K562 (cell line): ENCODE results near the gene MPDU1. TPM values are rescaled to one million over a fixed set of nuclear protein-coding genes. Genes with fewer than 3 reads are reported as not detected.

Experiments used
- E2F8 ChIP-seq: fragments of 450-650 bp; IDR thresholded peaks from 2 replicates; pipeline ENCODE4 v1.7.1; 2018; ENCODE audit warnings: mild to moderate bottlenecking, low read depth; ENCODE audit not compliant: partially characterized antibody
- ELF1 ChIP-seq: fragments of 200-800 bp; sonication (Bioruptor generic); IDR thresholded peaks from 2 replicates; pipeline ENCODE4 v1.6.1; 2016; ENCODE audit warnings: missing genetic modification characterization, missing compliant biosample characterization
- GATAD2A ChIP-seq: fragments of 450-650 bp; IDR thresholded peaks from 2 replicates; pipeline ENCODE4 v1.6.1; 2017
- LCOR ChIP-seq: sonication (generic); formaldehyde crosslinking; IDR thresholded peaks from 2 replicates; pipeline ENCODE4 v1.8.0; 2022; ENCODE audit warnings: mild to moderate bottlenecking, missing genetic modification reagents
- MAX ChIP-seq: sonication (generic); formaldehyde crosslinking; IDR thresholded peaks from 2 replicates; pipeline ENCODE4 v1.9.0; 2022; ENCODE audit warnings: mild to moderate bottlenecking, missing genetic modification reagents
- MEF2A ChIP-seq: IDR thresholded peaks from 2 replicates; pipeline ENCODE4 v1.6.1; 2011; ENCODE audit warnings: low read depth, mild to moderate bottlenecking, low read length, moderate library complexity; ENCODE audit not compliant: control insufficient read depth
- MXD1 ChIP-seq: fragments of 250-450 bp; sonication (Bioruptor Pico); IDR thresholded peaks from 2 replicates; pipeline ENCODE4 v1.8.0; 2021; ENCODE audit warnings: borderline replicate concordance, mild to moderate bottlenecking, moderate library complexity; ENCODE audit not compliant: poor library complexity, severe bottlenecking
- NR2C1 ChIP-seq, 2 experiments: fragments of 450-650 bp; IDR thresholded peaks; 2 replicates each; pipeline ENCODE4 v1.6.1; 2017; ENCODE audit warnings: mild to moderate bottlenecking in 2 of 2, antibody characterized with exemption in 1 of 2, inconsistent platforms in 1 of 2, missing compliant biosample characterization in 1 of 2, missing genetic modification characterization in 1 of 2
- POLR2AphosphoS2 ChIP-seq: IDR thresholded peaks from 2 replicates; pipeline ENCODE4 v1.6.1; 2012; ENCODE audit warnings: low read length, improper control_type of control experiment
- PREB ChIP-seq: sonication (generic); formaldehyde crosslinking; IDR thresholded peaks from 2 replicates; pipeline ENCODE4 v1.8.1; 2023; ENCODE audit warnings: mild to moderate bottlenecking, missing genetic modification reagents
- SIN3A ChIP-seq, 2 experiments: fragments of 150-350 bp in 1 of 2; IDR thresholded peaks; 2 replicates each; pipeline ENCODE4 v1.6.1; 2011 to 2016; ENCODE audit warnings: borderline replicate concordance in 2 of 2, low read depth in 2 of 2, low read length in 2 of 2, mild to moderate bottlenecking in 2 of 2, moderate library complexity in 2 of 2; ENCODE audit not compliant: control insufficient read depth in 1 of 2
- SOX6 ChIP-seq: fragments of 450-650 bp; IDR thresholded peaks from 2 replicates; pipeline ENCODE4 v1.6.1; 2014; ENCODE audit warnings: mild to moderate bottlenecking
- TCF7L2 ChIP-seq: fragments of 150-350 bp; IDR thresholded peaks from 2 replicates; pipeline ENCODE4 v1.6.1; 2016; ENCODE audit warnings: low read depth, mild to moderate bottlenecking, low read length, moderate library complexity
- TFAP4 ChIP-seq: sonication (generic); formaldehyde crosslinking; IDR thresholded peaks from 2 replicates; pipeline ENCODE4 v1.8.0; 2022; ENCODE audit warnings: missing genetic modification reagents, mild to moderate bottlenecking, moderate library complexity, borderline replicate concordance
- ZFX ChIP-seq: sonication (generic); formaldehyde crosslinking; IDR thresholded peaks from 2 replicates; pipeline ENCODE4 v1.8.0; 2022; ENCODE audit warnings: mild to moderate bottlenecking, missing genetic modification reagents, moderate library complexity
- ZNF134 ChIP-seq: fragments of 250-450 bp; sonication (Bioruptor Pico); conservative IDR thresholded peaks from 2 replicates; pipeline ENCODE4 v1.4.0; 2020
- ZNF398 ChIP-seq: fragments of 250-450 bp; sonication (Bioruptor Pico); IDR thresholded peaks from 2 replicates; pipeline ENCODE4 v1.8.0; 2021; ENCODE audit warnings: moderate library complexity, mild to moderate bottlenecking, inconsistent platforms
- ZNF780A ChIP-seq: fragments of 250-450 bp; sonication (Bioruptor Pico); IDR thresholded peaks from 2 replicates; pipeline ENCODE4 v1.5.0; 2021; ENCODE audit warnings: mild to moderate bottlenecking
- polyA plus RNA-seq, 8 experiments: library from polyadenylated mRNA; depleted of rRNA in 4 of 8; stranded (reverse) in 5 of 8; unstranded in 3 of 8; fragments of >200 nt; fragmentation: Nextera tagmentation in 2 of 8; fragmentation: Illumina TruSeq in 1 of 8; extraction: Ambion mirVana in 2 of 8; extraction: Trizol in 1 of 8; gene quantifications; 2 replicates each; pipeline versions ENCODE4 v1.2.1 to v1.2.3, GENCODE V29; 2011 to 2014; ENCODE audit warnings: inconsistent platforms in 1 of 8, missing spikeins in 1 of 8
- total RNA-seq, 7 experiments: library from RNA; depleted of rRNA in 6 of 7; stranded (reverse); fragments of >200 nt in 6 of 7; fragmentation: Illumina TruSeq in 2 of 7; extraction: Trizol in 2 of 7; gene quantifications; 2 replicates each; pipeline versions ENCODE4 v1.2.1 to v1.2.3, GENCODE V29; 2011 to 2021; ENCODE audit warnings: low replicate concordance in 1 of 7

The MPDU1 gene
- total and polyA plus RNA-seq, 9 of the 15 experiments (the other 6 are each of a cell fraction or from before 2014, with no cell fraction given) = 4.9 to 179 (median 77.1) TPM

DNA sequence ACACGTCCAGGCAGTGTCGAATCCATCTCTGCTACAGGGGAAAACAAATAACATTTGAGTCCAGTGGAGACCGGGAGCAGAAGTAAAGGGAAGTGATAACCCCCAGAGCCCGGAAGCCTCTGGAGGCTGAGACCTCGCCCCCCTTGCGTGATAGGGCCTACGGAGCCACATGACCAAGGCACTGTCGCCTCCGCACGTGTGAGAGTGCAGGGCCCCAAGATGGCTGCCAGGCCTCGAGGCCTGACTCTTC is 11.4 kb upstream of the MPDU1 start (continued):
- TF ChIP-seq ZNF398 (no peak), ELF1 (tag) (peak; percentile 96), ZFX (peak; percentile 91), ZNF134 (CRISPR knock-in tag) (no peak), POLR2AphosphoS2 (peak; percentile 98; the same call in 1 of the 2 replicates), PREB (CRISPR knock-in tag) (no peak), GATAD2A (no peak), SIN3A (IDR thresholded peaks at IDR 0.05; ENCODE audit: borderline replicate concordance in 2 of 2, control insufficient read depth in 1 of 2, low read depth in 2 of 2, low read length in 2 of 2) (peak in 1 of 2 experiments; percentile 66; a peak in 1 of 4 replicates), ZNF780A (CRISPR knock-in tag) (no peak), E2F8 (peak; percentile 79), SOX6 (peak; percentile 29; the same call in 1 of the 2 replicates), MAX (CRISPR knock-in tag) (peak; percentile 97), LCOR (CRISPR knock-in tag) (no peak), MXD1 (CRISPR knock-in tag) (peak; percentile 87), TFAP4 (peak; percentile 76), TCF7L2 (no peak), NR2C1 (IDR thresholded peaks at IDR 0.05) (no peak), NR2C1 (tag; IDR thresholded peaks at IDR 0.05) (peak; percentile 15; the same call in 1 of the 2 replicates), MEF2A (no peak)
